ENCODE data around the gene TAC3.

DNA sequence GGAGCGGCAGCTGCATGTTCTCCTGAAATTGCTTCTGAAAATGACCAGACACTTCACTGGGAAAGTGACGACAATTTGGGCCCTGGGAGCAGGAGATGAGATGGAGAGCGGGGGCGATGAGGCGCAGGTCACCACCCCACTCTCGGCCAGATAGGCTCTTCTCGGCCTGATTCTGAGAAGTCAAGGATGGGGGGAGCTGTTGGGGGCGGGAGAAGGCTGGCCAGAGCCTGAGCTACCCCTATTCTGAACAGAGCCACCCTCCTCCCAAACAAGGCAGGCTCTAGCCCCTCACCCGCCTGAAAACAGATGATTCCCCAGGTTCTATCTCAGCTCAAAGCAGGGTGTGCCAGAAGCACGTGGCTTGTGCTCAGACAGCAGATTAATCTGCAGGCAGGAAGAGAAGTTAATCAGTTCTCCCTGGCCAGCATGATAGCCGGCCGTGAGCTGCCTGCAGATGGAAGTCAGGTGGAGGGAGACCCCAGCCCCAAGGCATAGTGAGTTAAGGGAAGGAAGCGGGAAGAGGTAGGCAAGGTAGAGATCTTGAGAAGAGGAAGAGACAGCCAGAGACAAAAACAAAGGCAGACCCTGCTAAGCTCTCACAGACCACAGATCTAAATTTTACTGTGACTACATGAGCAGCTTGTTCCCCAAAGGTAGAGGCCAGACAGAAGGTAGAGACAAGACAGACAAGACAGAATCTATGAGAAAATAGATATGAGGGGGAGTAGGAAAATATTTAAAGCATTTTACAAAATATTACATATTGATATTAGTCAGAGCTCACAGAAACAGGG, 10.9 kb upstream of the TAC3 start:
- no peak for TF ChIP-seq GATA2 (IDR thresholded peaks at IDR 0.05; ENCODE audit: low read depth, low read length)
- TF ChIP-seq GATA3 (IDR thresholded peaks at IDR 0.05; ENCODE audit: low read depth, low read length): no peak

All from SH-SY5Y (cell line).